KMS-11 (cell line): ENCODE results near the gene DAB1.

Source experiments
- H2AFZ ChIP-seq: fragments of 200-600 bp; sonication (generic); 2 replicates; pipeline ENCODE4 v1.6.1; 2016; ENCODE audit warnings: antibody characterized with exemption, mixed run types, low read depth
- H3K27ac ChIP-seq: fragments of 200-600 bp; sonication (generic); 2 replicates; pipeline ENCODE4 v1.6.1; 2016; ENCODE audit warnings: mild to moderate bottlenecking, mixed run types
- H3K27me3 ChIP-seq: fragments of 200-600 bp; sonication (generic); 2 replicates; pipeline ENCODE4 v1.6.1; 2017; ENCODE audit warnings: mild to moderate bottlenecking, low read depth, mixed run types, moderate library complexity; ENCODE audit not compliant: insufficient read depth
- H3K36me3 ChIP-seq: fragments of 200-600 bp; sonication (generic); 2 replicates; pipeline ENCODE4 v1.6.1; 2017; ENCODE audit warnings: mild to moderate bottlenecking, mixed run types; ENCODE audit not compliant: insufficient read depth
- H3K4me1 ChIP-seq: fragments of 200-600 bp; sonication (generic); 2 replicates; pipeline ENCODE4 v1.6.1; 2016; ENCODE audit warnings: mild to moderate bottlenecking, low read depth, mixed run types; ENCODE audit not compliant: poor library complexity, severe bottlenecking
- H3K4me2 ChIP-seq: fragments of 200-600 bp; sonication (generic); 2 replicates; pipeline ENCODE4 v1.7.0; 2016; ENCODE audit warnings: mild to moderate bottlenecking, mixed run types
- H3K4me3 ChIP-seq: fragments of 200-600 bp; sonication (generic); IDR thresholded peaks from 2 replicates; pipeline ENCODE4 v1.6.1; 2017; ENCODE audit warnings: low read depth, low read length, mixed read lengths; ENCODE audit not compliant: insufficient read depth
- H3K79me2 ChIP-seq: fragments of 200-600 bp; sonication (generic); 2 replicates; pipeline ENCODE4 v1.6.1; 2016; ENCODE audit warnings: low read depth, mixed run types; ENCODE audit not compliant: insufficient read depth
- H3K9ac ChIP-seq: fragments of 200-600 bp; sonication (generic); 2 replicates; pipeline ENCODE4 v1.6.1; 2016; ENCODE audit warnings: mild to moderate bottlenecking, mixed run types
- H4K20me1 ChIP-seq: fragments of 200-600 bp; sonication (generic); 2 replicates; pipeline ENCODE4 v1.6.1; 2016; ENCODE audit warnings: mild to moderate bottlenecking, mixed run types; ENCODE audit not compliant: insufficient read depth
- TF ChIP-seq, protein P1 (sequence below): fragments of 200-600 bp; sonication (generic); conservative IDR thresholded peaks from 2 replicates; pipeline ENCODE4 v1.6.1; 2017; ENCODE audit warnings: low read depth, mild to moderate bottlenecking, antibody characterized with exemption, low read length, moderate library complexity, mixed read lengths

Gene DAB1

GRCh38 chr1:57158604-57158998, 265.3 kb downstream of the DAB1 start:
- Histone ChIP-seq H3K27ac (no peak overlapping the region), H3K9ac (no peak overlapping the region), H3K27me3 (no peaks in the 10 kb centered on the region), H2AFZ (no peak overlapping the region), H3K4me2 (no peak overlapping the region), H3K4me3 (no peak overlapping the region), H3K4me1 (no peaks in the 10 kb centered on the region), H4K20me1 (no peaks in the 10 kb centered on the region), H3K36me3 (no peaks in the 10 kb centered on the region), H3K79me2 (no peaks in the 10 kb centered on the region)
- TF ChIP-seq, protein P1, sequence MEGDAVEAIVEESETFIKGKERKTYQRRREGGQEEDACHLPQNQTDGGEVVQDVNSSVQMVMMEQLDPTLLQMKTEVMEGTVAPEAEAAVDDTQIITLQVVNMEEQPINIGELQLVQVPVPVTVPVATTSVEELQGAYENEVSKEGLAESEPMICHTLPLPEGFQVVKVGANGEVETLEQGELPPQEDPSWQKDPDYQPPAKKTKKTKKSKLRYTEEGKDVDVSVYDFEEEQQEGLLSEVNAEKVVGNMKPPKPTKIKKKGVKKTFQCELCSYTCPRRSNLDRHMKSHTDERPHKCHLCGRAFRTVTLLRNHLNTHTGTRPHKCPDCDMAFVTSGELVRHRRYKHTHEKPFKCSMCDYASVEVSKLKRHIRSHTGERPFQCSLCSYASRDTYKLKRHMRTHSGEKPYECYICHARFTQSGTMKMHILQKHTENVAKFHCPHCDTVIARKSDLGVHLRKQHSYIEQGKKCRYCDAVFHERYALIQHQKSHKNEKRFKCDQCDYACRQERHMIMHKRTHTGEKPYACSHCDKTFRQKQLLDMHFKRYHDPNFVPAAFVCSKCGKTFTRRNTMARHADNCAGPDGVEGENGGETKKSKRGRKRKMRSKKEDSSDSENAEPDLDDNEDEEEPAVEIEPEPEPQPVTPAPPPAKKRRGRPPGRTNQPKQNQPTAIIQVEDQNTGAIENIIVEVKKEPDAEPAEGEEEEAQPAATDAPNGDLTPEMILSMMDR, result no peak

GRCh38 chr1:57157818-57158603, 265.8 kb downstream of the DAB1 start:
- no peak overlapping the region for H3K4me2 ChIP-seq
- H3K4me3 ChIP-seq, result no peak overlapping the region
- H3K36me3 ChIP-seq, result no peaks in the 10 kb centered on the region
- no peaks in the 10 kb centered on the region for H3K27me3 ChIP-seq
- H4K20me1 ChIP-seq, result no peaks in the 10 kb centered on the region
- no peaks in the 10 kb centered on the region for H3K79me2 ChIP-seq
- H3K27ac ChIP-seq, result no peak overlapping the region
- no peak overlapping the region for H2AFZ ChIP-seq
- H3K9ac ChIP-seq, result no peak overlapping the region
- no peaks in the 10 kb centered on the region for H3K4me1 ChIP-seq
- TF ChIP-seq, protein P1, result no peak

DNA sequence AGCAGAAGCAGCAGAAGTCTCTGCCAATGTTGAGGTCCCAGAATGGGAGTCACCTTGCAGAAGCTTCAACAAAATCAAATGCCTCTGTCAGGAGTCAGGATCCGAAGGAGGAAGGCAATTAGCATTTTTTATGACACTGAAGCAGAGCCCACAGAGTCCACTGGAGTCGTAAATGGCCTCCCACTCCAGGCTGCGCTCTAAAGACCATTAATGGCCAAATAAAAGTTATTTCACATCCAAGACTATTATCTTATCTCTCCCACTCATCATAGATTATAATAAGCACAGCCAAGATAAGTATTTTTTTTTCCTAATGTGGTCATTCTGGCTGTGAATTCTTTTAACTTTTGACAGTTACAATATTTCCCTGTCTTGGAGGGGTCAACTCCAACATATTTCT, 267.0 kb downstream of the DAB1 start:
- H3K4me2 ChIP-seq, result no peak overlapping the region
- no peaks in the 10 kb centered on the region for H3K4me1 ChIP-seq
- H3K9ac ChIP-seq, result no peak overlapping the region
- no peak overlapping the region for H2AFZ ChIP-seq
- H3K27ac ChIP-seq, result no peak overlapping the region
- TF ChIP-seq, protein P1, result no peak
- H3K79me2 ChIP-seq, result no peaks in the 10 kb centered on the region
- no peaks in the 10 kb centered on the region for H3K27me3 ChIP-seq
- H3K4me3 ChIP-seq, result no peak overlapping the region
- H3K36me3 ChIP-seq, result no peaks in the 10 kb centered on the region
- no peaks in the 10 kb centered on the region for H4K20me1 ChIP-seq

GRCh38 chr1:57146100-57146499, 277.8 kb downstream of the DAB1 start:
- Histone ChIP-seq H3K36me3 (no peaks in the 10 kb centered on the region), H3K27me3 (no peaks in the 10 kb centered on the region), H3K9ac (no peak overlapping the region), H3K4me2 (no peak overlapping the region), H3K4me1 (no peaks in the 10 kb centered on the region), H4K20me1 (no peaks in the 10 kb centered on the region), H2AFZ (no peak overlapping the region), H3K4me3 (no peak overlapping the region), H3K79me2 (no peaks in the 10 kb centered on the region), H3K27ac (no peak overlapping the region)
- TF ChIP-seq, protein P1, result no peak
